KOPT-K1 (cell line): ENCODE data around the gene TCF23.

Experiments used
- H3K27ac ChIP-seq: fragments of 200-600 bp; sonication (generic); 2 replicates; pipeline ENCODE4 v1.5.1; 2016; ENCODE audit warnings: antibody characterized with exemption, mild to moderate bottlenecking, low read depth, low read length; ENCODE audit not compliant: poor library complexity, severe bottlenecking
- H3K36me3 ChIP-seq: fragments of 200-600 bp; sonication (generic); 2 replicates; pipeline ENCODE4 v1.5.1; 2017; ENCODE audit warnings: antibody characterized with exemption, mild to moderate bottlenecking, low read length, moderate library complexity; ENCODE audit not compliant: insufficient read depth
- H3K9me3 ChIP-seq: fragments of 200-600 bp; sonication (generic); 2 replicates; pipeline ENCODE4 v1.5.1; 2017; ENCODE audit warnings: antibody characterized with exemption, low read length, mild to moderate bottlenecking; ENCODE audit not compliant: insufficient read depth, poor library complexity, severe bottlenecking

TCF23 gene

DNA sequence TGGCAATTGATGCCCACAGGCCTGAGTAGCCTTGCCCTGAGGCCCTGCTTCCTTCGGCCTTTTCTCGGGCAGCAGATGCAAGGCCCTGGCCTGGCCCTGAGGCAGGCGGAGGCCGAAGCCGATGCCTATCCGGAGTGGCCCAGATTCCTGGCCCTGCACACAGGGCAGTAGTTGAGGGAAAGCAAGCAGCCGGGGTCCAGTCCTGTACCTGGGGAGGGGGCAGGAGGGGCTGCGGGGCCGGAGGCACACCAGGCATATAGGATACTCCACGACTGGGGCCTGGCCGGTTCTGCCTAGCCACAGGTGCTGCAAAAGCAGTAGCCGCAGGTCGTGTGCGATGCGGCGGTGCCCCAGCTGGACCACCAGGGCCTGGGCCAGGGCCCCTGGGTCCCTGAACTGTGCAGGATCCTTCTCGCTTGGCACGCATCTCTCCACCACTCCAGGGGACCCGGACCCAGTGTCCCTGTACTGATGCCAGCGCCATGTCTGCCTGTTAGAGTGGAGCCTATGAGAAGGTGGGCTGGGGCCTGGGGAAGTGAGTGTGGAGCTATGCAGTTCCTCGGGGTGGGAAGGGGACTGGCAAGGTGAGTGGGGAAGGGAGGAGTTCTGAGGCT, 11.4 kb upstream of the TCF23 start:
- H3K36me3 ChIP-seq: peaks cover 7% of the 10 kb centered on the region

DNA sequence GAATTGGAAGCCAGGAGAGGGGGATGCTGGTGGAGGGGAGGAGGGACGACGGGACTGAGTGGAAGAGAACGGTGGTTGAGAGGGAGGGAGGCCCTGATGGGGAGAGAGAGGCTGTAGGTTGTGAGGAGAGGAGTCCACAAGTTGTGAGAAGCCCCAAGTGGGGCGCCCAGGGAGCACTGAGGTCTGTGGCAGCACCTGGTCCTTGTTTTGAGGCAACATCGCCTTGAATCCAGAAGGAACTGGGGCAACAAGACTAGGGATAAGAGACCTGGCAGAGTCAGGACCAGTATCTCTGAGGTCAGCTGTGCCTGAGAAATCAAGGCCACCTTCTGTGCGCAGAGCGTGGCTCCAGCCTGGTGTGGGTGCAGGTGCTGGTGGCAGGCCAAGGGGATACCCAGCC, 10.7 kb upstream of the TCF23 start:
- Histone ChIP-seq H3K27ac (no peak overlapping the region), H3K9me3 (peaks cover 11% of the 10 kb centered on the region), H3K36me3 (peaks cover under 1% of the 10 kb centered on the region; the same call in 1 of the 2 replicates)

More for the DNA sequence above, 11.4 kb upstream of the TCF23 start:
- H3K27ac ChIP-seq: no peak overlapping the region
- H3K9me3 ChIP-seq: peaks cover 4% of the 10 kb centered on the region

DNA sequence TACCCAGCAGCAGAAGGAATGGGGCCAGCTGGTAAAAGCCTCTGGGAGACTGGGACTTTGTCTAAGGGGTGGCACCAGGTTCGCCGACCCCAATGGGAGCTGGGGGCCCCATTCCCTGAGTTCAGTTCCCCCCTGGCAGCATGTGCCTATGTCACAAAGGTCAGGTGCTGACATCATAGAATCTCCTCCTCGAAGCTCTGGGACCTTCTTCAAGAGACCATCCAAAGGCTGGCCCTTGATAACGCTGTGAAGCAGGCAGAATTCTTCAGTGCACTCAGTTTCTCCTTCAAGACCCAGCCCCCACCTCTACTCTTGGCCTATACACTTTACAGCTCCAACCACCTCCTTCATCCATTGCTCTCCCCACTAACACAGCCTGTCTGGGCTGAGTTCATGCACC, 9.5 kb upstream of the TCF23 start, which contains the start of gene PRR30:
TSS of gene PRR30 (minus strand) at position 101 of the 400 bp plus-strand sequence. CDS start 1,081 bp downstream, outside the sequence.
- Histone ChIP-seq H3K27ac (no peak within 1 kb of the TSS), H3K36me3 (no peaks in the 10 kb centered on the region), H3K9me3 (peaks cover 15% of the 10 kb centered on the region)

DNA sequence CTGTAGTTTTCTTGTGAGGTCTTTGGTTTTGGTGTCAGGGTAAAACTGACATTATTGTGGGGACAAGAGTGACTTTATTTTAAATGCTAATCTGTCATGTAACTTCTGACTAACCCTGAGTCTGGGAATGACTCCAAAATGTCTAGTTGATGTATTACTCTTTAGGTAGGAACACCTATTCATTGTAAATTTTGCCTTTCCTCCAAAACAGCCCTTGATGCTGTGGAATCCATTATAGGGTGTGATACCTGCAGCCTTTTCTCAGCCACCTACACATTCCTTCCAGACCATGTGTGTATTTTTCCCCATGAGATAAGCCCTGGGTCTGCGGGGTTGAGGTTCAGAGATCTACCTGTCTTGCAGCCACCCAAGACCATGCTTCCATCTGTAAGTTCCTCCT, 5.5 kb upstream of the TCF23 start:
- H3K36me3 ChIP-seq: no peaks in the 10 kb centered on the region
- no peak overlapping the region for H3K27ac ChIP-seq
- H3K9me3 ChIP-seq: peaks cover 15% of the 10 kb centered on the region

DNA sequence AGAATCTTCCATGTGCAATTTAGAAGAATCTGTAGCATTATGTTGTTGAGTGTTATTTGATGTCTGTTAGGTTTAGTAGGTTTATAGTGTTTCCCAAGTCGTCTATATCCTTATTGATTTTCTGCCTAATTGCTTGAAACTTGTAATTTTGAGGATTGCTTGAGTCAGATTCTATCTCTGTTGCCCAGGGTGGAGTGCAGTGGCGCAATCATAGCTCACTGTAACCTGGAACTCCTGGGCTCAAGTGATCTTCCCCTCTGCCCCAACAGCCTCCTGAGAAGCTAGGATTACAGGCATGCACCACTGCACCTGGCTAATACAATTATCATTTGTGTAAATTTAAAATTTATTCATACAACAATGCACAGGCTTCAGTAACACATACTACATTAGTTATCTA, 3.1 kb upstream of the TCF23 start:
- H3K27ac ChIP-seq: no peak overlapping the region
- H3K9me3 ChIP-seq: peaks cover 15% of the 10 kb centered on the region
- no peaks in the 10 kb centered on the region for H3K36me3 ChIP-seq

DNA sequence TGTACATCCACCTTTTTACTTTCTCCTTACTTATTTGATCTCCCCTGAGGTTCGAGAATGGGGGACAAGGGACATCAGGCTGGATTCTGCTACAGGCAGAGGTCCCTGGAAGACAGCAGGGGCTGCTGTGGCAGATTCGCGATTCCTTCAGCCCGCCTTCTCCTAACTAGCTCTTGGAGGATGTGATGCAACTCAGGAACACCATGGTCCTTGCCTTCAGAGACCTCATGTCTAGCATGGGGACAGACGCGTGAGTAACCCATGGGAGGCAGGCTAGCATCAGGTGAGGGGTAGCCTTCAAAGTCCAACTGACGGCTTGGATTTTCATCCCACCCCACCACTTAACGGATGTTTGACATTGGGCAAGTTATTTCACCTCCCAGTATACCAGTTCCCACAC, 869 bp upstream of the TCF23 start:
- H3K36me3 ChIP-seq: no peaks in the 10 kb centered on the region
- H3K9me3 ChIP-seq: peaks cover 6% of the 10 kb centered on the region
- H3K27ac ChIP-seq: no peak overlapping the region

DNA sequence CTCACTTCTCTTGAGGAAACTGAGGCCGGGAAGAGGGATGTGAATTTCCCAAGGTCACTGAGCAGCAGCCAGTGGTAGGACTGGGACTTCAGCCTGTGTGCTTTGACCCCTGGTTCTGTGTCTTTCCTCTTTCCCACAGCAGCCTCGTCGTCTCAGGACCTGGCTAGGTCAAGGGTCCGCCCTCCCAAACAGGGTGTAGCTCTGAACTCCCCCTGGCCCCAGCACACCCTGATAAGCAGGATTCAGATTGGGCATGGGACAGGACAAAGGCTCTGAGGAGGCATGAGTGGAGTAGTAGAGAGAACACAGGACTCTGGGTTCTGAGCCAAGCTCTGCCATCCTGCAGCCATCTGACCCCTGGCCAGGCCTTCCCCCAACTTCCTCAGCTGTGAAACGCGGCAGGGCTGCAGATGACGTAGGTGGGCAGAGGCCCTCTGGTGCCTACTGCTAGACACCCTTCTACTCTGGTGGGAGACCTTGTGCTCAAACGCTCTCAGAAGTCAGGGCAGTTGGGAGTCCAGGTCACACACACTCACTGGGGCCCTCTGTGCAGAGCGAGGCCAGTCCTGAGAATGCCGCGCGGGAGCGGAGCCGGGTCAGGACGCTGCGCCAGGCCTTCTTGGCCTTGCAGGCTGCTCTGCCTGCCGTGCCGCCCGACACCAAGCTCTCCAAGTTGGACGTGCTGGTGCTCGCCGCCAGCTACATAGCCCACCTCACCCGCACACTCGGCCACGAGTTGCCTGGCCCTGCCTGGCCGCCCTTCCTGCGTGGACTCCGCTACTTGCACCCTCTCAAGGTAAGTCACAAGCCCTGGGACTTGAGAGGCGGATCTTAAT, 984 bp downstream of the TCF23 start:
- H3K9me3 ChIP-seq: no peaks in the 10 kb centered on the region
- H3K27ac ChIP-seq: no peak overlapping the region
- H3K36me3 ChIP-seq: no peaks in the 10 kb centered on the region

DNA sequence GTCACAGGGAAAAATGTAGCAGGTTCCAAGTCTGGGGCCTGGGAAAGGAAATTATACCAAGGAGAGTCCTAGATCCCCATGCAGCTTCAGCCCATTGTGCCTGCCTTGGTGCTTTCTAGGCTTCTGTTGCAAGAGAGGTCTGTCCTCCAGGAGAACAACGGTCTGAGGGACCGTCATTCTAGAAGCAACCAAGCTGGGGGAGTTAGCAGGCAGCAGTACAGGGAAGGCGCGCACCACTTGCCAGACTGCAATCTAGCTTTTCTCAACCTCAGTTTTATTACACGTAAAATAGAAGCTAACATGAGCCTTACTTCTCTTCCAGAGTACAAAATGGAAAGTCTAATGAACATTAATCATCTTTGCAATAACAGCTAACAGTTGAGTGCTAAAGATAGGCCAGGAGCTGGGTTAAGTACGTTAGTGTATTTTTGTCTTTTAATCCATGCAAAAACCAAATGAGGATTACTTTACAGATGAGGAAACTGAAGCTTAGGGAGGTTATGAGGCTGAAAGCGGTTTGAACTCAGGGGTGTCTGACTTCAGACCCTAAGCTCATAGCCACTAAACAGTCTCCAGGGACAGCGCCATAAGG, 1.9 kb downstream of the TCF23 start:
- Histone ChIP-seq H3K9me3 (no peaks in the 10 kb centered on the region), H3K36me3 (no peaks in the 10 kb centered on the region), H3K27ac (no peak overlapping the region)

DNA sequence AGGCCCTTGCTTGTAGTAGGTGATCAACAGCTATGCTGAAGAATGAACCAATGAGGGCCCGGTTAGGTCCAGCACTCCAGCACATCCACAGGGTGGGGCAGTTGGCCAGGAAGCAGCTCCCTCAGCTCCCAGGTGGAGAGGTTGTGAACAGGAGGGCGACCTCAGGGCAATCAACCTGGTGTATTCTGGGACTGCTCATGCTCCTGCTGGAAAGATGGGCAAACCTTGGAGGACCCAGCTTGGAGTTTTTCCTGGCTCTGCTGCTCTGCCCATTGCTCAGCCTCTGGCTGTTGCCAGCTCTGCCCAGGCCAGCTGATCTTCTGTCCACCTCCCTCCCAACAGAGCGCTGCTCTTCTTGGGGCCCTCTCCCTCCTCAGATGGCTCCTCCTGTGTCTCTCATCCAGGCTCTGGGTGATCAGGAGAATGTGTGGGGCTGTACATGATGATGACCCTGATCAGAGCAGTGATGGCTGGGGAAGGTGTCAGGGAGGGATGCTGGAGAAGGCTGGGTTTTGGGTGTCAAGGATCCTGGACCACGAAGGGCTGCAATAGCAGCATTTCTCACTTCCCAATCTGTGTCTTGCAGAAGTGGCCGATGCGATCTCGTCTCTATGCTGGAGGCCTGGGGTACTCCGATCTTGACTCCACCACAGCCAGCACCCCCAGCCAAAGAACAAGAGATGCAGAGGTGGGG, 3.4 kb downstream of the TCF23 start:
- Histone ChIP-seq H3K36me3 (no peaks in the 10 kb centered on the region), H3K27ac (no peak overlapping the region), H3K9me3 (no peaks in the 10 kb centered on the region)

DNA sequence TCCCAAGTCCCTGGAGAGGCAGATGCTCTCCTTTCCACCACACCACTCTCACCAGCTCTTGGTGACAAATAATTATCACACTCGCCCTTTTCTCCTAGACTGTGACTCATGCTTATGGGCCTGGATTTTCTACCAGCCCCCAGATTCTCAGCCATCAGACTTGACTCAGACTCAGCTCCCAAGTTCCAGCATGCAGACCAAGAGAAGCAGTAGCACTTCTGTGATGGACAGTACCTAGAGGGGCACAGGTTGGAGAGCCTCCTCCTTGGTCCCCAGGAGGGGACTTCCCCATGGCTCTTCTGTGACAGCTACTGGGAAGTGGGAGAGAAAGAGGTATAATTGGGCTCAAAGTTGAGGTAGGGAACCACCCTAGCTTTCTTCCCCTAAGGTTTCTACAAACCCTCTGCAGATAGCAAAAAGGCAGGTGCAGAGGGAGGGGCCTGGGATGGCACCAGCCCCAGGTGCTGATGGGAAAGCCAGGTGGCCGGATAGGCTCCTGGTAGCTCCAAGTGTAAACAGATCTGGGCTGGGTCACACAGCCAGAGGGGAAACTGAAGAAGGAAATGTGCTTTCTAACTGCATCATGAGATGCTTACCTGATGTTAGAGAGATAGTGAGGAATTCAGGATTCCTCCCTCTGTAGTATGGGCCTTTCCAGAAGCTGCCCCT, 4.1 kb downstream of the TCF23 start:
- Histone ChIP-seq H3K9me3 (no peaks in the 10 kb centered on the region), H3K36me3 (no peaks in the 10 kb centered on the region), H3K27ac (no peak overlapping the region)

DNA sequence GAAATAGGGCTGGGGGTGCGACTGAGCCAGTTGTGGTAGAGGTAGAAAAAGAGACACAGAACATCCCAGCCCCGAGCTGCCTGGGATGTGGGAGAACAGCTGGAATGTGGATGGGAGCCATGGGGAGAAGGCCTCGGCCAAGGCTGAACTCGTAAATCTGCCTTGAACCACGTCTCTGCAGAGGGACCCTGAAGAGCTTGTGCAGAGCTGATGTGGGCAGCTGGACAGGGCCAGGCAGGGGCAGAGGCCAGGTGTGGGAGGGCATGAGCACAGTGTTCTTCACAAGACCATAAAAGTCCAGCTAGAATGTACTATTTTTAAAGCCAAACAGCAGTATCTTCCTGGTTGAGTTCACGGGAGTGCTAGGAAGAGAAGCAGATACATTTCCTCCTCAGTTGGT, 5.7 kb downstream of the TCF23 start:
- no peaks in the 10 kb centered on the region for H3K9me3 ChIP-seq
- H3K36me3 ChIP-seq: no peaks in the 10 kb centered on the region
- no peak overlapping the region for H3K27ac ChIP-seq

DNA sequence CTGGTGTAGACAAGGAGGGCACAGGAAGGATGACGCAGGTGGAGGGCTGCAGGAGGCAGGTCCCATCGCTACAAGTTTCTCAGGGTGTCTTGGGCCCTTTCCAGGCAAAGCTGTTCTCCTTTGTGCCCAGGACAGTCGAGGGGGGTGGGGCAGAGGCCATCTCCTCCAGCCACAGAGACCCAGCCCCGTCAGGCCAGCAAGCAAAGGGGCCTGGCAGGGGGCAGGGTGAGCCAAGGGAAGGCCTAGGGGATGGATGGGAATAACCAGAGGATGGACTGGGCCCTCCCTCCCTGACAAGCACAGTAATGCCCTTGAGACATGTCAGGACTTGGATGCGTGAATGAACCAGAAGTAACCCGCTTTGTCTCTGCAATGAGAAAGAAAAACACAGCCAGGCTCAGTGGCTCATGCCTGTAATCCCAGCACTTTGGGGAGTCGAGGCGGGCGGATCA, 6.3 kb downstream of the TCF23 start:
- Histone ChIP-seq H3K9me3 (no peaks in the 10 kb centered on the region), H3K36me3 (no peaks in the 10 kb centered on the region), H3K27ac (no peak overlapping the region)

DNA sequence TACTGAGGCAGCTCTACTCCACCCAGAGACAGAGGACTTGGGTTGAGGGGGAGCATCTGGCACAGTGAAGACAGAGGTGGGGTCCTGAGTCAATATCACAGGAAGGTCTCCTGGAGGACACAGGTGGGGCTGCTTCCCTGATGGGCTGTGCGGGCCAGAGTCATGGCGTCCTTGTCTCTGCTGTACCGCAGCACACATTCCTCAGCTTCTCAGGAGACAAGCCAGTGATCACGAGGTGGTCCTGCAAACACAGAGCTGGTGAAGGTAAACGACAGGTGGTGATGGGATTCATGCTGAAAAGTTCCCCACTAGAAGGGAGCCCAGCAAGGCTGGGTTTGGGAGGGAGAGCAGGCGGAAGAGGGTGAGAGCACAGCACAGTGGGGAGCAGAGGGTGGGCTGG, 9.7 kb downstream of the TCF23 start:
- Histone ChIP-seq H3K36me3 (no peaks in the 10 kb centered on the region), H3K9me3 (no peaks in the 10 kb centered on the region), H3K27ac (no peak overlapping the region)

DNA sequence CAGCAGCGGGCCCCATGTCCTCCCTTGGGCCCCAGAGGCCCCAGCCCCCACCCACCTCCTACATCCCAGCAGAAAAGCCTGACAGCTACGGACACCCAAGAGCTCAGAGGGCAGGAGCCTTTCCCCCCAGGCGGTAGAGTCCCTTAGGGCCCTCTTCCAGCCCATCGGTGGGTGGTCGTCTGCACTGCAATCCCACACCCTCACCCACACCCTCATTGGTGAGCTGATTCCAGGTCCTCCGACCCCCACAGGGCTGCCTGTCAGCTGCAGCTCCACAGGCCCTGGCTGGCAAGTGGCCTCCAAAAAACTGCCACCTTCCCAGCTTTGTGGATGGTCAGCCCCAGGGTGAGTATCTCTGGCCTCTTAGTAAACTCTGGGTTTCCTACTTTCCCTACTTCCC, 10.5 kb downstream of the TCF23 start:
- Histone ChIP-seq H3K9me3 (no peaks in the 10 kb centered on the region), H3K27ac (no peak overlapping the region), H3K36me3 (no peaks in the 10 kb centered on the region)
